Activated CD8-positive, alpha-beta memory T cell treated with anti-CD3 and anti-CD28 coated beads, Interleukin-2, amount 50 U/mL, for 1 hour (primary cell): Measurements from ENCODE around the gene CBX8.

Experiments
- DNase-seq: peaks from one replicate; pipeline ENCODE4 v3.0.0-alpha.2; 2020; ENCODE audit errors: extremely low read depth

CBX8 gene

GRCh38 chr17:79835470-79835899 lies 38.6 kb upstream of the CBX8 start:
- no peak for DNase-seq

- no peak for DNase-seq
Observed at GRCh38 chr17:79834565-79835469, 37.9 kb upstream of the CBX8 start.

GRCh38 chr17:79833744-79834564 lies 37.1 kb upstream of the CBX8 start:
- DNase-seq: no peak

- no peak for DNase-seq
Observed at GRCh38 chr17:79833110-79833450, 36.2 kb upstream of the CBX8 start.

- DNase-seq: no peak
Observed at GRCh38 chr17:79832218-79833109, 35.6 kb upstream of the CBX8 start.

GRCh38 chr17:79831265-79832217 lies 34.7 kb upstream of the CBX8 start:
- no peak for DNase-seq

GRCh38 chr17:79830763-79831264 lies 33.9 kb upstream of the CBX8 start:
- no peak for DNase-seq

- DNase-seq: no peak
Observed at GRCh38 chr17:79830303-79830702, 33.4 kb upstream of the CBX8 start.

GRCh38 chr17:79829457-79829856 lies 32.6 kb upstream of the CBX8 start:
- no peak for DNase-seq

GRCh38 chr17:79829004-79829403 lies 32.1 kb upstream of the CBX8 start:
- no peak for DNase-seq

- DNase-seq: no peak
Observed at GRCh38 chr17:79826841-79827578, 30.1 kb upstream of the CBX8 start.

- no peak for DNase-seq
Observed at GRCh38 chr17:79826204-79826680, 29.4 kb upstream of the CBX8 start.

- no peak for DNase-seq
Observed at GRCh38 chr17:79825580-79825921, 28.7 kb upstream of the CBX8 start.

GRCh38 chr17:79824893-79825579 lies 28.2 kb upstream of the CBX8 start:
- no peak for DNase-seq

- no peak for DNase-seq
Observed at GRCh38 chr17:79824234-79824633, 27.4 kb upstream of the CBX8 start.

- no peak for DNase-seq
Observed at GRCh38 chr17:79822583-79823124, 25.8 kb upstream of the CBX8 start.

- DNase-seq: no peak
Observed at GRCh38 chr17:79821331-79822095, 24.6 kb upstream of the CBX8 start.

GRCh38 chr17:79820959-79821330 lies 24.1 kb upstream of the CBX8 start:
- DNase-seq: no peak
